HEK293T (cell line): ENCODE data around the gene PDE6G.

Experiments
- CTCF ChIA-PET: fragments of 350-600 bp; formaldehyde crosslinking; extraction: SDS; loops from one replicate; lab custom pipeline; 2021; ENCODE audit warnings: antibody characterized with exemption, inconsistent platforms; lab: Yijun Ruan, JAX
- POLR2A ChIA-PET: fragments of 350-600 bp; formaldehyde crosslinking; extraction: SDS; loops from one replicate; lab custom pipeline; 2020; ENCODE audit warnings: antibody characterized with exemption, inconsistent platforms; lab: Yijun Ruan, JAX
- DNase-seq: peaks from one replicate; pipeline ENCODE4 v3.0.0; 2012; ENCODE audit warnings: mixed read lengths; ENCODE audit errors: extremely low spot score
- ARNT ChIP-seq: fragments of 450-650 bp; IDR thresholded peaks from 2 replicates; pipeline ENCODE4 v1.6.1; 2017; ENCODE audit warnings: mild to moderate bottlenecking
- BHLHE40 ChIP-seq: fragments of 450-650 bp; IDR thresholded peaks from 2 replicates; pipeline ENCODE4 v1.6.1; 2016; ENCODE audit warnings: mild to moderate bottlenecking, moderate library complexity, borderline replicate concordance
- CTBP1 ChIP-seq: fragments of 450-650 bp; IDR thresholded peaks from 2 replicates; pipeline ENCODE4 v1.6.1; 2016; ENCODE audit warnings: borderline replicate concordance
- ELF4 ChIP-seq: fragments of 450-650 bp; IDR thresholded peaks from 2 replicates; pipeline ENCODE4 v1.6.1; 2017; ENCODE audit warnings: antibody characterized with exemption
- FOXA1 ChIP-seq: fragments of 450-650 bp; IDR thresholded peaks from 2 replicates; pipeline ENCODE4 v1.6.1; 2016; ENCODE audit warnings: mild to moderate bottlenecking
- FOXK2 ChIP-seq: fragments of 450-650 bp; IDR thresholded peaks from 2 replicates; pipeline ENCODE4 v1.6.1; 2016; ENCODE audit warnings: mild to moderate bottlenecking
- FOXM1 ChIP-seq: fragments of 450-650 bp; IDR thresholded peaks from 2 replicates; pipeline ENCODE4 v1.6.1; 2017; ENCODE audit warnings: mild to moderate bottlenecking, borderline replicate concordance
- HDGF ChIP-seq: fragments of 450-650 bp; IDR thresholded peaks from 2 replicates; pipeline ENCODE4 v1.6.1; 2017; ENCODE audit warnings: antibody characterized with exemption, borderline replicate concordance
- L3MBTL2 ChIP-seq: fragments of 450-650 bp; conservative IDR thresholded peaks from 2 replicates; pipeline ENCODE4 v1.6.1; 2016; ENCODE audit warnings: mild to moderate bottlenecking
- LEF1 ChIP-seq: fragments of 450-650 bp; IDR thresholded peaks from 2 replicates; pipeline ENCODE4 v1.6.1; 2017; ENCODE audit warnings: mild to moderate bottlenecking, borderline replicate concordance
- NFRKB ChIP-seq: fragments of 450-650 bp; IDR thresholded peaks from 2 replicates; pipeline ENCODE4 v1.6.1; 2016; ENCODE audit warnings: mild to moderate bottlenecking, moderate library complexity
- PKNOX1 ChIP-seq: fragments of 450-650 bp; IDR thresholded peaks from 2 replicates; pipeline ENCODE4 v1.6.1; 2016
- SP1 ChIP-seq: fragments of 450-650 bp; IDR thresholded peaks from 2 replicates; pipeline ENCODE4 v1.6.1; 2017
- SUZ12 ChIP-seq: fragments of 450-650 bp; IDR thresholded peaks from 2 replicates; pipeline ENCODE4 v1.6.1; 2016; ENCODE audit warnings: mild to moderate bottlenecking
- TARDBP ChIP-seq: fragments of 450-650 bp; IDR thresholded peaks from 2 replicates; pipeline ENCODE4 v1.6.1; 2016
- ZNF384 ChIP-seq: fragments of 450-650 bp; IDR thresholded peaks from 2 replicates; pipeline ENCODE4 v1.6.1; 2016

The PDE6G gene

GRCh38 chr17:81647640-81648012 lies 8.7 kb downstream of the PDE6G start:
- ChIA-PET POLR2A (interaction anchor here (1.1 to 1.5 kb wide), 2 partner anchors 8 to 20 kb away, joined by 3 read pairs; no protein-coding TSS in a partner anchor), CTCF (no interaction called here)
- TF ChIP-seq L3MBTL2 (no peak), FOXK2 (no peak), FOXA1 (no peak), LEF1 (no peak), NFRKB (no peak), PKNOX1 (no peak)
- no peak for DNase-seq

- POLR2A ChIA-PET = interaction anchor here (0.7 to 1.5 kb wide), 3 partner anchors 9 to 21 kb away, joined by 3 read pairs; no protein-coding TSS in a partner anchor
- no peak for DNase-seq
- CTCF ChIA-PET = no interaction called here
- no peak for TF ChIP-seq BHLHE40
These were observed 9.3 kb downstream of the PDE6G start for GRCh38 chr17:81646869-81647600.

GRCh38 chr17:81644976-81645952 lies 11.1 kb downstream of the PDE6G start:
- CTCF ChIA-PET = no interaction called here
- TF ChIP-seq L3MBTL2 (no peak), FOXM1 (no peak), HDGF (no peak), FOXA1 (no peak), SP1 (no peak), ELF4 (no peak), SUZ12 (no peak), CTBP1 (no peak), FOXK2 (no peak), NFRKB (no peak), LEF1 (no peak), BHLHE40 (no peak), TARDBP (no peak), ARNT (no peak)
- no peak for DNase-seq
- POLR2A ChIA-PET = interaction anchor here (1.3 kb wide), 1 partner anchor 20 kb away, joined by 3 read pairs; no protein-coding TSS in a partner anchor

GRCh38 chr17:81644496-81644895 lies 11.8 kb downstream of the PDE6G start:
- ChIA-PET POLR2A (interaction anchor here (1.3 kb wide), 1 partner anchor 21 kb away, joined by 3 read pairs; no protein-coding TSS in a partner anchor), CTCF (no interaction called here)
- TF ChIP-seq CTBP1 = no peak
- no peak for DNase-seq

- no peak for DNase-seq
- ChIA-PET CTCF (no interaction called here), POLR2A (interaction anchor here (0.7 kb wide), 1 partner anchor 89 kb away, joined by 3 read pairs; no protein-coding TSS in a partner anchor)
- no peak for TF ChIP-seq CTBP1
- TF ChIP-seq L3MBTL2 = no peak
- no peak for TF ChIP-seq FOXK2
- no peak for TF ChIP-seq SUZ12
- no peak for TF ChIP-seq BHLHE40
- no peak for TF ChIP-seq SP1
- TF ChIP-seq NFRKB = no peak
- TF ChIP-seq ELF4 = no peak
- no peak for TF ChIP-seq TARDBP
- TF ChIP-seq LEF1 = no peak
- TF ChIP-seq ZNF384 = no peak
These were observed 14.4 kb downstream of the PDE6G start for GRCh38 chr17:81641825-81642489.

GRCh38 chr17:81640011-81640410 lies 16.3 kb downstream of the PDE6G start:
- no peak for DNase-seq
- POLR2A ChIA-PET = no interaction called here
- no peak for TF ChIP-seq FOXK2
- TF ChIP-seq FOXA1 = no peak
- CTCF ChIA-PET = no interaction called here

- ChIA-PET CTCF (no interaction called here), POLR2A (interaction anchor here (0.6 kb wide), 1 partner anchor 294 kb away, joined by 3 read pairs; no protein-coding TSS in a partner anchor)
- TF ChIP-seq HDGF = no peak
- TF ChIP-seq SUZ12 = no peak
- TF ChIP-seq L3MBTL2 = no peak
- no peak for TF ChIP-seq NFRKB
- TF ChIP-seq FOXM1 = no peak
- no peak for TF ChIP-seq BHLHE40
- DNase-seq = no peak
These were observed 17.7 kb downstream of the PDE6G start for GRCh38 chr17:81638683-81639082.
